Upper lobe of left lung (tissue), 6 donors: Measurements from ENCODE around the gene SAMD4A. TPM values are rescaled to one million over a fixed set of nuclear protein-coding genes. Genes with fewer than 3 reads are reported as not detected.

Experiments used
- ATAC-seq, 2 donors: fragments of 200-7000 bp; cut with Tn5 transposase; one replicate each; pipeline ENCODE4 v1.9.1; 2022; ENCODE audit warnings: mild to moderate bottlenecking in 2 of 2, moderate library complexity in 2 of 2; ENCODE audit not compliant: low FRiP score in 2 of 2
- DNase-seq, 2 donors: peaks; one replicate each; pipeline ENCODE4 v3.0.0-alpha.2; 2019 to 2020
- H3K27ac ChIP-seq, 4 donors: fragments of 200-600 bp; sonication (generic); one replicate each; pipeline ENCODE4 v1.5.1; 2016 to 2019
- H3K27me3 ChIP-seq, 4 donors: fragments of 200-600 bp; sonication (generic); one replicate each; pipeline ENCODE4 v1.5.1; 2017 to 2019
- H3K36me3 ChIP-seq, 4 donors: fragments of 200-600 bp; sonication (generic); one replicate each; pipeline ENCODE4 v1.5.1; 2016 to 2019
- H3K4me1 ChIP-seq, 4 donors: fragments of 200-600 bp; sonication (generic); one replicate each; pipeline ENCODE4 v1.5.1; 2018 to 2019
- H3K4me3 ChIP-seq, 4 donors: fragments of 200-600 bp; sonication (generic); one replicate each; pipeline ENCODE4 v1.5.1; 2017 to 2019; ENCODE audit warnings: mild to moderate bottlenecking in 2 of 4, moderate library complexity in 1 of 4
- H3K9me3 ChIP-seq, 4 donors: fragments of 200-600 bp; sonication (generic); one replicate each; pipeline ENCODE4 v1.5.1; 2018 to 2019
- CTCF ChIP-seq, 6 experiments: fragments of 450-650 bp in 4 of 6; fragments of 200-600 bp in 2 of 6; sonication (generic) in 2 of 6; IDR thresholded peaks; one replicate each; pipeline ENCODE4 v1.5.1; 2016 to 2019; ENCODE audit warnings: antibody characterized with exemption in 6 of 6
- EP300 ChIP-seq, 4 donors: sonication (generic); formaldehyde crosslinking; IDR thresholded peaks; one replicate each; pipeline ENCODE4 v1.5.1; 2017; ENCODE audit warnings: antibody characterized with exemption in 4 of 4, control low read depth in 2 of 4
- POLR2A ChIP-seq, 4 donors: fragments of 450-650 bp; IDR thresholded peaks; one replicate each; pipeline ENCODE4 v1.5.1; 2016 to 2017; ENCODE audit warnings: antibody characterized with exemption in 4 of 4, mild to moderate bottlenecking in 2 of 4
- POLR2AphosphoS5 ChIP-seq, 2 donors: sonication (generic); formaldehyde crosslinking; IDR thresholded peaks; one replicate each; pipeline ENCODE4 v1.5.1; 2017; ENCODE audit warnings: antibody characterized with exemption in 2 of 2
- WGBS, 2 donors: methylation state at CpG; one replicate each; pipeline ENCODE4 v1.1.5; 2017 to 2018; 5-methylcytosine and 5-hydroxymethylcytosine counted together
- total RNA-seq, 6 donors: library from RNA; depleted of rRNA in 4 of 6; stranded (reverse); fragments of >200 nt in 4 of 6; gene quantifications; one replicate each; pipeline versions ENCODE4 v1.1.0 to v1.2.1, GENCODE V29; 2016 to 2021
- donor health status: DM: no; HTN: no; CAD: no; lungs with moderate emphysema.
- donor health status: DM: no; HTN: yes; CAD: no; lungs with severe emphysema.

SAMD4A gene
- total RNA-seq, 6 donors from 2014 or later: 26.0 to 68.3 (median 37.0) TPM

- DNase-seq: no peak
- ATAC-seq: no peak
Observed at GRCh38 chr14:54788701-54789100, 221.8 kb downstream of the SAMD4A start.

GRCh38 chr14:54789166-54789565 is 222.2 kb downstream of the SAMD4A start:
- Histone ChIP-seq H3K4me1 (no peaks in the 10 kb centered on the region), H3K4me3 (no peak overlapping the region), H3K27ac (no peak overlapping the region), H3K36me3 (peaks cover 0 to 67% (median 25%) of the 10 kb centered on the region in 4 donors), H3K9me3 (no peaks in the 10 kb centered on the region), H3K27me3 (no peaks in the 10 kb centered on the region)
- 87 to 90% methylated on average over 5 of the region's 5 CpGs for WGBS, 2 donors
- TF ChIP-seq CTCF (IDR thresholded peaks at IDR 0.05) (no peak), POLR2A (IDR thresholded peaks at IDR 0.05) (no peak), EP300 (IDR thresholded peaks at IDR 0.05) (no peak), POLR2AphosphoS5 (IDR thresholded peaks at IDR 0.05) (no peak)
- no peak for DNase-seq
- no peak for ATAC-seq

More at GRCh38 chr14:54788701-54789100, 221.8 kb downstream of the SAMD4A start:
- Histone ChIP-seq H3K36me3 (peaks cover 0 to 69% (median 26%) of the 10 kb centered on the region in 4 donors), H3K27ac (no peak overlapping the region), H3K4me3 (no peak overlapping the region), H3K27me3 (no peaks in the 10 kb centered on the region), H3K4me1 (no peaks in the 10 kb centered on the region), H3K9me3 (no peaks in the 10 kb centered on the region)
- WGBS, 2 donors: 93% methylated on average over 17 of the region's 17 CpGs
- TF ChIP-seq POLR2AphosphoS5 (IDR thresholded peaks at IDR 0.05) (no peak), POLR2A (IDR thresholded peaks at IDR 0.05) (no peak), EP300 (IDR thresholded peaks at IDR 0.05) (no peak), CTCF (IDR thresholded peaks at IDR 0.05) (no peak)

- 94 to 96% methylated on average over 12 of the region's 12 CpGs for WGBS, 2 donors
Observed at GRCh38 chr14:54789781-54790480, 223.0 kb downstream of the SAMD4A start.

GRCh38 chr14:54791001-54791400 is 224.1 kb downstream of the SAMD4A start:
- no peak overlapping the region for H3K27ac ChIP-seq
- no peak overlapping the region for H3K4me3 ChIP-seq
- H3K36me3 ChIP-seq: peaks cover 0 to 48% (median 19%) of the 10 kb centered on the region in 4 donors
- peaks cover 0 to 8% (median 4%) of the 10 kb centered on the region in 4 donors for H3K9me3 ChIP-seq
- DNase-seq: no peak
- H3K27me3 ChIP-seq: no peaks in the 10 kb centered on the region
- 76 to 93% methylated on average over 4 of the region's 4 CpGs for WGBS, 2 donors
- no peak for ATAC-seq
- H3K4me1 ChIP-seq: no peaks in the 10 kb centered on the region
- TF ChIP-seq POLR2A (IDR thresholded peaks at IDR 0.05) (no peak), EP300 (IDR thresholded peaks at IDR 0.05) (no peak), POLR2AphosphoS5 (IDR thresholded peaks at IDR 0.05) (no peak), CTCF (IDR thresholded peaks at IDR 0.05) (no peak)

More at GRCh38 chr14:54789781-54790480, 223.0 kb downstream of the SAMD4A start:
- TF ChIP-seq POLR2A (IDR thresholded peaks at IDR 0.05) (no peak), POLR2AphosphoS5 (IDR thresholded peaks at IDR 0.05) (no peak)
- Histone ChIP-seq H3K36me3 (peaks cover 0 to 59% (median 21%) of the 10 kb centered on the region in 4 donors), H3K9me3 (peaks cover 0 to 3% (median 1%) of the 10 kb centered on the region in 4 donors), H3K4me1 (no peaks in the 10 kb centered on the region), H3K4me3 (no peak overlapping the region), H3K27ac (no peak overlapping the region), H3K27me3 (no peaks in the 10 kb centered on the region)
- DNase-seq (no peak), ATAC-seq (no peak)

GRCh38 chr14:54792288-54792687 is 225.4 kb downstream of the SAMD4A start:
- no peaks in the 10 kb centered on the region for H3K27me3 ChIP-seq
- ATAC-seq: no peak
- H3K27ac ChIP-seq: no peak overlapping the region
- H3K4me1 ChIP-seq: no peaks in the 10 kb centered on the region
- H3K36me3 ChIP-seq: peaks cover 0 to 42% (median 17%) of the 10 kb centered on the region in 4 donors
- H3K9me3 ChIP-seq: peaks cover 0 to 8% (median 4%) of the 10 kb centered on the region in 4 donors
- 85 to 88% methylated on average over 6 of the region's 6 CpGs for WGBS, 2 donors
- no peak overlapping the region for H3K4me3 ChIP-seq
- no peak for DNase-seq
- TF ChIP-seq CTCF (IDR thresholded peaks at IDR 0.05) (no peak), EP300 (IDR thresholded peaks at IDR 0.05) (no peak), POLR2AphosphoS5 (IDR thresholded peaks at IDR 0.05) (no peak), POLR2A (IDR thresholded peaks at IDR 0.05) (no peak)
